ENCODE measurements around the gene ADAMTS15.

Gene ADAMTS15

DNA sequence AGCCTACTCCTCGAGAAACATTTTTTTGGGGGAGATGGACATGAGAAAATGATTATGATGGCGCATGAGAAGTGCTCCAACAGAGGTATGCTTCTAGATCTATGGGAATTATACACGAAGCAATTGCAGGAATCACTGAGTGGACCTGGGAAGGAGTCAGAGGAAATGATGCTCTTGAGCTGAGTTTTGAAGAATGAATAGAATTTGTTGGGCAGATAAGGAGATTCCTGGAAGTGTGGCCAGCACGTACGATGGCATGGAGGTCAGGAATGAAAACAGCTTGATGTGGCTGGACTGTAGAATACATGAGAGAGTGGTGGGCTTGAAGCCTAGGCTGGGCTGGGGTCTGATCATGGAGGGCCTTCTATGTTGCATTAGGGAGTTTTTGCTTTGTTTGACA is 31.7 kb downstream of the ADAMTS15 start:
- DNase-seq: no peak

GRCh38 chr11:130480711-130481140 is 32.3 kb downstream of the ADAMTS15 start:
- no peak for DNase-seq

DNA sequence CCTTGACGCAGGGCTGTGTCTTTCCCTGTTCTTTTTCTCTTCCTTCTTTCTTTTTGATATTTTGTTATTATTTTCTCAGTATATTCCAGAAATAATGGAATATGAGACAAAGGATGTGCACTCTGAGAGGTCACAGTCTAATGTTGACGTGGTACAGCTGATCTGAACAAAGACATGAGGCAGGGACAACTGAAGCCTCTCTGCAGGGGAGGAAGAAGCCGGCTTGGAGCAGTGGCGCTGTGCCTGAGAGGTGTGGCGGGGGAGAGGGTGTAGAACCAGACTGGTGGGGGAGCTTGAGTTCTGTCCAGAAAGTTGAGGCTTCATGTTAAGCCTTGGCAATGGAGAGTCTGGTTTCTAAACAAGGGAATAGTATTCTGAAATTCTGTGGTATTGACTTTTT is 34.7 kb downstream of the ADAMTS15 start:
- no peak for DNase-seq

GRCh38 chr11:130485983-130486382 is 37.5 kb downstream of the ADAMTS15 start:
- DNase-seq: no peak

DNA sequence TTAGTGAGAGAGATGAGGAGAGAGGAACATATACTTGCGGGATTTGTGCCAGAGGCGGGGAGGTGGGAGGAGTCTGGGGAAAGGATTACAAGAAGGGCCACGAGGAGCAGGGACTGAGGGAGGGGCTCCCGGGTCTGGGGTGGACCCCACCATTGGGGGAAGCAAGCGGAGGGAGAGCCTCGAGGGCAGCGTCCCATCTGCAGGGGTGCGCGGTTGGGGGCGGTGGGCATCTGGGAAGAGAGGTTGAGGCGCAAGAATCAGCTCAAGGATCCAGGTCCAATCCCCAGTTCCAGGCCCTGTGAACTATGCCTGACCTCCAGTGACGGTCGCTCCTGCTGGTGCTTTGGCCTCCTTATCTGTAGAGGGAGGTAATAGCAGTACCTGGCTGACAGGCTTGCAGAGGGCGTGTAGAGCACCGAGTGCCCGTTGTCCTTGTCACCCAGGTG is 38.0 kb downstream of the ADAMTS15 start:
- DNase-seq: no peak

GRCh38 chr11:130486987-130487923 is 38.8 kb downstream of the ADAMTS15 start:
- DNase-seq: no peak

- DNase-seq: no peak
Observed at GRCh38 chr11:130487924-130488815, 39.7 kb downstream of the ADAMTS15 start.

DNA sequence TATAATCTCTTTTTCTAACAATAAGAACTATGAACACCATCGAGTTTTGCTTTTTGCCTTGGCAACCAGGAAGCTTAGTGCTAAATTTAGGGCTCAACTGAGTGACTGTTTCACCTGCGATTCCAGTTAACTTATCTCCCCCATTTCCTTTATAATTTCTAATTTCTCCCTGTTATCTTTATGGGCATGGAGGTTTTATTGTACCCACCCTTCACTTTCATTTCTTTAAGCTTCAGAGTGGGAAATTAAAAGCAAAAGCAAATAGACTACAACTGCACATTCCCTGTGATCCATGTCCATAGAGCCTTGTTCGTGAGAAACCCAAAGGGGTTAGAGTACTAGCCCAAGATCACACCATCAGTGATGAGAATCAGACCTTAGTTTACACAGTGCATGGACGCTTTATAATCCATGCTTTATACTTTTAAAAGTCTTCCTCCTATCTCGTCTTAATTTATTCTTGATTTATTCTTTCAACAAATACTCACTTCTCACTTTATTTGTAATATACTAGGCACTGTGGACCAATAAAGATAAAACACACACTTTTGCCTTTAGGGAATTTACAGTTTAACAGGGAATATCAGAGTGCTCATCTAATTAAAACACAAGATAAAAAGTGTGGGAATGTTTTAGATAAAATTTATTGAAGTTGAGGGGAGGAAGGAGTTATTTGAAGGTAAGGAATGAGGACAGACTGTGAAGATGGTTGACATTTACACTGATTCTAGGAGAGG is 40.6 kb downstream of the ADAMTS15 start:
- DNase-seq: no peak

DNA sequence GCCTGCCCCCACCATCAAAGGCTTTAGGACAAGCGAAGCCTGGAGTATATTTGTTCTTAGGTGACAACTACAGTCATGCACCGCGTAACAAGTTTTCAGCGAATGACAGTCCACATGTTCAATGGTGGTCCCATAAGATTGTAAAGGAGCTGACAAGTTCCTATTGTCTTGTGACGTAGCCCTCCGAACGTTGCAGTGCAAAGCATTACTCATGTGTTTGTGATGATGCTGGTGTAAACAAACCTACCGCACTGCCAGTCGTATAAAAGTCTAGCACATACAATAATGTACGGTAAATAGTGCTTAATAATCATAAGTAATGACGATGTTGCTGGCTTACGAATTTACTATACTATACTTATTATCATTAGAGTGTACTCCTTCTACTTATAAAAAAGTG is 41.3 kb downstream of the ADAMTS15 start:
- DNase-seq: no peak

- DNase-seq: no peak
Observed at GRCh38 chr11:130490682-130491449, 42.4 kb downstream of the ADAMTS15 start.

DNA sequence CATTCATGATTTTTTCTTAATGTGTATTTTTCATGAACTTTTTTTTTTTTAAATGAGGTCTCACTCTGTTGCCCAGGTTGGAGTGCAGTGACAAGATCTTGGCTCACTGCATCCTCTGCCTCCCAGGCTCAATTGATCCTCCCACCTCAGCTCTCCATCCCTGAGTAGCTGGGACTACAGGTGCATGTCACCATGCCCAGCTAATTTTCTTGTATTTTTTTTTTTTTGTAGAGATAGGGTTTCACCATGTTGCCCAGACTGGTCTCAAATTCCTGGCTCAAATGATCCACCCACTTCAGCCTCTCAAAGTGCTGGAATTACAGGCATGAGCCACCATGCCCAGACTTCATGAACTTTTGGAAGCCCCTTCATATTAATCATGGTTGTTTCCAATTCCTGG is 49.7 kb downstream of the ADAMTS15 start:
- no peak for DNase-seq

GRCh38 chr11:130499828-130500227 is 51.4 kb downstream of the ADAMTS15 start:
- DNase-seq: no peak

DNA sequence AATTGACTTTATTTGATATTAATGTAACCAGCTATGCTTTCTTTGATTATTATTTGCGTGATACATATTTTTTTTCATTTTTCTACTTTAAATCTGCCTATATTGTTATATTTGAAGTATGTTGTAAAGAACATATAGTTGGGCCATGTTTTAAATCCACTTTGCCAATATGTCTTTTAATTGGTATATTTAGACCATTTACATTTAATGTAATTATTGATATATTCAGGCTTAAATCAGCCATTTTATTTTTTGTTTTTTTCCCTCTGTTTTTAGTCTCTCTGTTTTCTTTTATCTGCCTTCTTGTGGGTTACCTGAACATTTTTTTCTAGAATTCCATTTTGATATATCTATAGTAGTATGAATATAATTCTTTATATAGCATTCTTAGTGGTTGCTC is 55.9 kb downstream of the ADAMTS15 start:
- no peak for DNase-seq

DNA sequence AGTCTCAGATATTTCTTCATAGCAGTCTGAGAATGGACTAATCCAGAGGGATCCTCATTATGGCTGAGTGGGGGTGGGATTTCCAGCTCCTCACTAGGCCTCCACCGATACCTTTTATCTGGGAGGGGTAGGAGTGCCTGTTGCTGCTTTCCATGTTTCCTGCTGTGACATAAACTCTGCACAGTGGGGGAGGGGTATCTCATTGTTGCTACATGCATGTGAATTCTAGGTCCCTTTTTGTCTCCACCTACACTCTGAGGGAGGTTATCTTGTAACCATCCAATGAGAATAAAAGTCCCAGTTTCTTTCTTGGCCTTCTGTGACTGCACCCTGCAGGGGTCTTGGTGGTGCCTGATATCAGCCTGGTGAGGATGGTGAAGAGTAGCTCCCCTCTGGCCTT is 60.5 kb downstream of the ADAMTS15 start:
- DNase-seq: no peak

DNA sequence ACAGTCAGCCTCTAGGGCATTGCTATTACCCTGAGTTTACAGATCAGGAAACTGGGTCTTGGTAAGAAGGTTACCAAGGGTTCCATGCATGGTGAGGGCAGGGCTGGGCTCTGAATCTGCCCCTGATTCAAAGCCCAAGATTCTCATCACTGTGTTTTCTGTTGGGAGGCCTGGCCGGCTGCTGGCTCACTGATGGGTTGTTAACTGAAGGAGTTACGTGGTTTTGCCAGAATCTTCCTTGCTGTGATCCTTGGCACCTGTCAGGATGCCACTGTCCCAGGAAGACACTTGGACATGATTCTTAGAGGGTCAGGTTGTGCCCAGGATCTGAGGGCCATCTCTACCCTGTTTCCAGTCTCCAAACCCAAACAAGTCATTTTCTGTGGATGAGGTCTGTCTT is 61.5 kb downstream of the ADAMTS15 start:
- DNase-seq: no peak

GRCh38 chr11:130510407-130511006 is 62.1 kb downstream of the ADAMTS15 start:
- no peak for DNase-seq

GRCh38 chr11:130511765-130512164 is 63.3 kb downstream of the ADAMTS15 start:
- no peak for DNase-seq

GRCh38 chr11:130512662-130513061 is 64.2 kb downstream of the ADAMTS15 start:
- DNase-seq: no peak

DNA sequence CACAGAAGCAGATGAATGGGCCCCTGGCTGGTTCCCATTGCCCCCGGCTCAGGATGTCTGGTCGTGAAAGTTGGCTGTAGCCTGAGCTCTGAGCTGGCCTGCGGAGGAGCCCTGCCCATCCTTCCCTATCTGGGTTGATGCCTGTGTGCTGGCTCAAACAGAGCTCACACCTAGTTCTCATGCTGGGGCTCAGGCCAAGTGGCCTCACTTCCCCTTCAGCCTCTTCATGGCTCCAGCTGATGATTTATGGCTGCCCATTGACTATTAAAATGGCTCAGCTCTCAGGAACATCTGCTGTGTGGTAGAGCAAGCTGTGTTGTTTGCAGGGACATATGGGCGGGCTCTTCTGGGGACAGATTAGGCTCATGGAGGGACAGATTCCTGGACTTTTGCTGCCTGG is 64.7 kb downstream of the ADAMTS15 start:
- DNase-seq: peak; percentile 95 to 98

GRCh38 chr11:130514316-130514715 is 65.9 kb downstream of the ADAMTS15 start:
- DNase-seq: peak; percentile 15 to 52

DNA sequence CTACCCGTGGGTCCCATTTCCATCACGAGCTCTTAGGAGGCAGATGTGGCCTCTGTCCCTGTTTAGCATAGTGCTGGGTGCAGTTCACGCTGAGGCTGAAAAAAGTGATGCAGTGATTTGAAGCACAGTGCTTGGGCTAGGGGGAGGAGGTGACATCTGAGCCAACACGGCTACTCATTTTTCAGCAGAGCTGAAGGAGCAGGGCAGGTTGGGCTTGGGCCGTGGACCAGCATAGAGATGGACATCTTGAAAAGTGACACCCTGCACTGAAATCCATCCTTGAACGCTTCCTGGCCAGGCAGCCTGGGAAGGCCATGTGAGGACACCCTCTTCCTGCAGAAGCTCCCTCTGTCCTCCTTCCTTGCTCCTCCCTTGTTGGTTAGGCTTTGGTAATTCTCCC is 66.4 kb downstream of the ADAMTS15 start:
- no peak for DNase-seq
